ENCODE measurements around the gene PIK3CA. TPM values are rescaled to one million over a fixed set of nuclear protein-coding genes. Genes with fewer than 3 reads are reported as not detected.
A peak's percentile ranks its signal among the peaks of the same experiment; 100 is the strongest.

The PIK3CA gene
- total and polyA plus RNA-seq, 2 experiments from 2014 or later: 5.1 to 13.4 TPM

GRCh38 chr3:179194931-179195330, 46.8 kb downstream of the PIK3CA start (continued):
- TF ChIP-seq, protein P1, sequence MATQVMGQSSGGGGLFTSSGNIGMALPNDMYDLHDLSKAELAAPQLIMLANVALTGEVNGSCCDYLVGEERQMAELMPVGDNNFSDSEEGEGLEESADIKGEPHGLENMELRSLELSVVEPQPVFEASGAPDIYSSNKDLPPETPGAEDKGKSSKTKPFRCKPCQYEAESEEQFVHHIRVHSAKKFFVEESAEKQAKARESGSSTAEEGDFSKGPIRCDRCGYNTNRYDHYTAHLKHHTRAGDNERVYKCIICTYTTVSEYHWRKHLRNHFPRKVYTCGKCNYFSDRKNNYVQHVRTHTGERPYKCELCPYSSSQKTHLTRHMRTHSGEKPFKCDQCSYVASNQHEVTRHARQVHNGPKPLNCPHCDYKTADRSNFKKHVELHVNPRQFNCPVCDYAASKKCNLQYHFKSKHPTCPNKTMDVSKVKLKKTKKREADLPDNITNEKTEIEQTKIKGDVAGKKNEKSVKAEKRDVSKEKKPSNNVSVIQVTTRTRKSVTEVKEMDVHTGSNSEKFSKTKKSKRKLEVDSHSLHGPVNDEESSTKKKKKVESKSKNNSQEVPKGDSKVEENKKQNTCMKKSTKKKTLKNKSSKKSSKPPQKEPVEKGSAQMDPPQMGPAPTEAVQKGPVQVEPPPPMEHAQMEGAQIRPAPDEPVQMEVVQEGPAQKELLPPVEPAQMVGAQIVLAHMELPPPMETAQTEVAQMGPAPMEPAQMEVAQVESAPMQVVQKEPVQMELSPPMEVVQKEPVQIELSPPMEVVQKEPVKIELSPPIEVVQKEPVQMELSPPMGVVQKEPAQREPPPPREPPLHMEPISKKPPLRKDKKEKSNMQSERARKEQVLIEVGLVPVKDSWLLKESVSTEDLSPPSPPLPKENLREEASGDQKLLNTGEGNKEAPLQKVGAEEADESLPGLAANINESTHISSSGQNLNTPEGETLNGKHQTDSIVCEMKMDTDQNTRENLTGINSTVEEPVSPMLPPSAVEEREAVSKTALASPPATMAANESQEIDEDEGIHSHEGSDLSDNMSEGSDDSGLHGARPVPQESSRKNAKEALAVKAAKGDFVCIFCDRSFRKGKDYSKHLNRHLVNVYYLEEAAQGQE (IDR thresholded peaks at IDR 0.05; ENCODE audit: unreplicated experiment): no peak
- no peak for TF ChIP-seq EZH2phosphoT487 (IDR thresholded peaks at IDR 0.05; ENCODE audit: unreplicated experiment)
- TF ChIP-seq, protein P2, sequence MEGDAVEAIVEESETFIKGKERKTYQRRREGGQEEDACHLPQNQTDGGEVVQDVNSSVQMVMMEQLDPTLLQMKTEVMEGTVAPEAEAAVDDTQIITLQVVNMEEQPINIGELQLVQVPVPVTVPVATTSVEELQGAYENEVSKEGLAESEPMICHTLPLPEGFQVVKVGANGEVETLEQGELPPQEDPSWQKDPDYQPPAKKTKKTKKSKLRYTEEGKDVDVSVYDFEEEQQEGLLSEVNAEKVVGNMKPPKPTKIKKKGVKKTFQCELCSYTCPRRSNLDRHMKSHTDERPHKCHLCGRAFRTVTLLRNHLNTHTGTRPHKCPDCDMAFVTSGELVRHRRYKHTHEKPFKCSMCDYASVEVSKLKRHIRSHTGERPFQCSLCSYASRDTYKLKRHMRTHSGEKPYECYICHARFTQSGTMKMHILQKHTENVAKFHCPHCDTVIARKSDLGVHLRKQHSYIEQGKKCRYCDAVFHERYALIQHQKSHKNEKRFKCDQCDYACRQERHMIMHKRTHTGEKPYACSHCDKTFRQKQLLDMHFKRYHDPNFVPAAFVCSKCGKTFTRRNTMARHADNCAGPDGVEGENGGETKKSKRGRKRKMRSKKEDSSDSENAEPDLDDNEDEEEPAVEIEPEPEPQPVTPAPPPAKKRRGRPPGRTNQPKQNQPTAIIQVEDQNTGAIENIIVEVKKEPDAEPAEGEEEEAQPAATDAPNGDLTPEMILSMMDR (conservative IDR thresholded peaks at IDR 0.05; ENCODE audit: low read depth in 2 of 2): no peak

DNA sequence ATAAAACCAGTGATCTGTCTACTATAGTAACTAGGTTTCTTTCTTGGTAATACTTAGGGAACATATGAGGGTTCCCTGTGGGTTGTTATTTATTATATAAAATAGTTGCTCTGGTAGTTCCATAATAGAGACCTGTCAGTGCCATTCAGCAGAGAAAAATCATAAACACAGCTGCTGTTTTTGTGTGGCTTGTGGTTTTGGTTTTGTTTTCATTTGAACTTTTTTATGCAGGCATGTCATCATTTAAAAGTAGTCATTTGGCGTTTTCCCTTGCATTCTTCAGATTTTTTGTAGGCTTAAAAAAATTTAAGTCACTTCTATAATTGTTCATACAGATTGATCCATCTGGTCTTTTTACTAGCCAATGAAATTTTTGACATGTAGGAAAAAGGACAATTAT, 47.9 kb downstream of the PIK3CA start:
- no peaks in the 10 kb centered on the region for H3K9me3 Mint-ChIP-seq
- no peak overlapping the region for H2AFZ ChIP-seq
- peaks cover 21% of the 10 kb centered on the region; the same call in 1 of the 2 replicates for H3K4me1 ChIP-seq (ENCODE audit: insufficient read depth)
- H3K4me3 ChIP-seq: no peak overlapping the region
- H4K20me1 ChIP-seq (replicated peaks; ENCODE audit: insufficient read depth): no peaks in the 10 kb centered on the region
- H3K36me3 Mint-ChIP-seq (ENCODE audit: low read depth): peaks cover under 1% of the 10 kb centered on the region; the same call in 2 of the 3 replicates
- ATAC-seq (no peak), DNase-seq (ENCODE audit: low spot score) (no peak)
- no peaks in the 10 kb centered on the region for H3K36me3 ChIP-seq (ENCODE audit: insufficient read depth)
- H3K27me3 ChIP-seq (ENCODE audit: insufficient read depth): no peaks in the 10 kb centered on the region
- peaks cover 58% of the 10 kb centered on the region for H3K79me2 ChIP-seq (replicated peaks; ENCODE audit: insufficient read depth)
- peak overlapping the region; percentile 15; the same call in 1 of the 2 replicates for H3K4me2 ChIP-seq
- H3K4me3 Mint-ChIP-seq: no peak overlapping the region
- H3K4me1 Mint-ChIP-seq: peaks cover 22% of the 10 kb centered on the region
- H3K27ac Mint-ChIP-seq: no peak overlapping the region
- 0 out of 2 replicates have a peak overlapping the region, but pooled peaks have one; percentile 65 for H3K27ac ChIP-seq (ENCODE audit: low read depth)
- H3K9me2 ChIP-seq (ENCODE audit: insufficient read depth): no peaks in the 10 kb centered on the region
- H3F3A ChIP-seq (replicated peaks; ENCODE audit: low read depth): no peaks in the 10 kb centered on the region
- TF ChIP-seq STAT1 (IDR thresholded peaks at IDR 0.05; ENCODE audit: unreplicated experiment): no peak
- TF ChIP-seq, protein P1 (IDR thresholded peaks at IDR 0.05; ENCODE audit: unreplicated experiment): no peak
- TF ChIP-seq, protein P3, sequence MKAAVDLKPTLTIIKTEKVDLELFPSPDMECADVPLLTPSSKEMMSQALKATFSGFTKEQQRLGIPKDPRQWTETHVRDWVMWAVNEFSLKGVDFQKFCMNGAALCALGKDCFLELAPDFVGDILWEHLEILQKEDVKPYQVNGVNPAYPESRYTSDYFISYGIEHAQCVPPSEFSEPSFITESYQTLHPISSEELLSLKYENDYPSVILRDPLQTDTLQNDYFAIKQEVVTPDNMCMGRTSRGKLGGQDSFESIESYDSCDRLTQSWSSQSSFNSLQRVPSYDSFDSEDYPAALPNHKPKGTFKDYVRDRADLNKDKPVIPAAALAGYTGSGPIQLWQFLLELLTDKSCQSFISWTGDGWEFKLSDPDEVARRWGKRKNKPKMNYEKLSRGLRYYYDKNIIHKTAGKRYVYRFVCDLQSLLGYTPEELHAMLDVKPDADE (IDR thresholded peaks at IDR 0.05): no peak
- no peaks in the 10 kb centered on the region for H3K27me3 Mint-ChIP-seq (ENCODE audit: insufficient read depth, low read depth, poor library complexity)
